ENCODE data around the gene KRTAP21-3.
"Not testable (repeated sequence)": the region's sequence is repeated elsewhere in the genome, so short reads cannot be mapped to it uniquely, and the experiment has no call there.

Gene KRTAP21-3, protein sequence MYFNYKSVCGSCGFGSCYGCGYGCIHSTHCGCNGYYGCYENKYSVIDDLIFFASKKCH

DNA sequence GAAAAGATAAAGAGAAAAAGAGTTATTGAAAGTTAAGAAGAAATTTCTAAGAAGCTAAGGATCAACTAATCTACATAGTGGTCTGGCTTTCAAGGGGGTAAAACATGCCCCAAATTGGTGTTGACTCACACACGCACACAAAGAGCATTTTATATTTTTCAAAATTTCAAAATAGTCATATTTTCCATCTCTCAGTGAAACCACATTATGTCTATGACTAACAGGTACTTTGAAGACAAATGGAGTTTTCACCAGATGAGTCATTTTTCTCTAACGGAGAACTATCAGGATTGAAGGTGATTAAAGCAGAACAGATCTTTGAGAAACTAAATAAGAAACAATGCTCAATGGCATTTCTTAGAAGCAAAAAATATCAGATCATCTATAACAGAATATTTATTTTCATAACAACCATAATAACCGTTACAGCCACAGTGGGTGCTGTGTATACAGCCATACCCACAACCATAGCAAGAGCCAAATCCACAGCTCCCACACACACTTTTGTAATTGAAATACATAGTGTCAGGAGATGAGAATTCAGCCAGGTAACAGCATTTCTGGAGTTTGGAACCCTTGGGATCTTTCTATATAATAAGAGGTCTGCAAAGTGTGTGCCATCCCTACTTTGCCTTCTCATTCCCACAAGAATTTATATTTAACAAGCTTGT, at the start of gene KRTAP21-3:
Gene KRTAP21-3 (minus strand): TSS at position 539 of the 671 bp plus-strand sequence. CDS start 18 bp downstream, at position 521.
- DNase-seq: no peak

- DNase-seq: no peak
Measured at GRCh38 chr21:30760776-30761175, 42.2 kb upstream of the KRTAP21-3 start.

DNA sequence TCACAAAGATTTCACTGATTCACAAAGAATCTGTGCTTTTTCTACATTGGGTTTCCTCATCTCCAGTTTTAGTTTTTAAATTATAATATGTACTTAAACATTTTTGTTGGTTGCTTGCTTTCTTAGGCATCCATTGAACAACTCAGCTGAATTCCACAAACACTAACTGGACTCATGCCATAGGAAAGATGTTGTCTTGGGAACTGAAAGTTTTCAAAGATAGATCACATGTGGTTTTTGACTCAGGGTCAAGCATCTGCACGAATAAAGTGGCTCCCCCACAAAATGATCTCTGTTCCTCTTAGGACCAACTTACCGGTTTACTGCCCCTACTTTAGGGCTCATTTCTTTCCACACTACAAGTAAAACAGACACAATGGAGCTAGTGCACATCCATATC, 39.7 kb upstream of the KRTAP21-3 start:
- no peak for DNase-seq

DNA sequence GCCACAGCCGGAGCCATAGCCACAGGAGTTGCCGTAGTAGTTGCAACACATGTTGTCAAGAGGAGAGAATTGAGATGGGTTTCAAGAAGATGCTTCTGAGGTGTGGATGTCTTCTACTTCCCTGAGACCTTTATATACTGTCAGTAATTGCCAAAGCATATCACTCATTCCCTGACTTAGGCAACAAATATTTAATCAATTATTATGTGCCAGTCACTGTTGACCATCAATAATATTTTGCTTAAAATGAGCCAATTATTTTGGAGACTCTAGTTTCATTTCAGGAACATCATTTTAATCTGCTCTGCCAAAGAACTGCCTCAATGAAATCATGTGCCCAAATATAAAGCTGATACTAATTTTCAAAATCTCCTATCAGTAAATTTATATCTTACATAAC, 36.8 kb upstream of the KRTAP21-3 start, which contains the start of gene KRTAP21-1:
Gene KRTAP21-1 (minus strand): TSS at position 101 of the 400 bp plus-strand sequence. CDS start 50 bp downstream, at position 51.
- not testable (repeated sequence) for DNase-seq

- no peak for DNase-seq
Measured at GRCh38 chr21:30747159-30747558, 28.6 kb upstream of the KRTAP21-3 start, which contains the start of gene KRTAP21-2. KRTAP21-2 (minus strand) TSS chr21:30747259; CDS start chr21:30747202, 57 bp downstream.

GRCh38 chr21:30740462-30740861, 21.9 kb upstream of the KRTAP21-3 start:
- no peak for DNase-seq

GRCh38 chr21:30733026-30733425, 14.4 kb upstream of the KRTAP21-3 start:
- DNase-seq: no peak

DNA sequence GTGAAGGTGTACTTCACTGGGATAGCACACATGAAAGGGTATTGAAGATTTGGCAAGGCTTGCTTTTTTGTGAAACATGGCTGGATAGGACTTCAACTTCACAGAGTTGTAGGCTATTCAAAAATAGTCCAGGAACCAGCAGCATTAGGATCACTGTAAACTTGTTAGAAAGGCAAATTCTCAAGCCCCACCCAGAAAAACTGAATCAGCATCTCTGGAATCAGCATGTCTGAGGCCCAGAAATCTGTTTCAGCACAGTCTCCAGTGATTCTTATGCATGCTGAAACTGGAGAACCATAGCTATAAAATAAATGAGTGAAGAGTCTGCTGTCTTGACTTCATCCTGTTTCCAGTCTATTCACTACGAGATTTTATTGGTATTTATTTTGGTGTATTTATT, 8.1 kb upstream of the KRTAP21-3 start:
- DNase-seq: no peak

GRCh38 chr21:30719401-30719800, 824 bp upstream of the KRTAP21-3 start:
- no peak for DNase-seq

DNA sequence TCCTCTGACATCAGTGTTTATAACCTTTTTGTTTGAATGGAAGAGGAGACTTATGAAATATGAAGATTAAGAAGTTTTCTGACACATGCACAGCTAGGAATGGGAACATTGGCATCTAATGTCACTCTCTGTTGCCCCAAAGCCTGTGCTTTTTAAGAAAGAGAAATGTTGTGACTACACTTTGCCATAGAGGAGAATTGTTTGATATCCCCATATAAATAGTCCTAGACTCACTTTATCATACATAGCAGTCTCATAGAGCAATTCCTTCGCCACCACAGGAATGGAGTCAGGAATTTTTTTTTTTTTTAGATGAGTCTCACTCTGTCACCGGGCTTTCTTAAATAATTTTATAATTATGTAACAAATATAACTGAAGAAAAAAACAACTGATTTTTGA, 1.5 kb downstream of the KRTAP21-3 start:
- no peak for DNase-seq

DNA sequence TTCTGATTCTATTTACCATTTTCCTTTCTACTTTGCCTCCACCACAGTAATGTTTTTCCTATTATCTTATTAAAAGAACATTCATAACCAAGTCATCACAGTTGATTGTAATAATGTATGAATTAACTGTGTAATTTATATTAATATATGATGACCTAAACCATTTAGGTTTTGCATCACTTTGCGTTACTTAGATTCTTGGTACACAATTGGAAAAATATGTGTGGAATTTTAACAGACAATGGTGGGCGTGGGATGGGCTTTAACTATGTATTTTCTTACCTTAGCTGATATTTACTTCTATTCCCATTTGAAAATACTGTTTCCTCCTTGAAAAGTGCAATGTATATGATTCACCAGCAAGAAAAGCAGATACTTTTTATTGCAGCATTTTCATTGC, 3.6 kb downstream of the KRTAP21-3 start:
- no peak for DNase-seq

DNA sequence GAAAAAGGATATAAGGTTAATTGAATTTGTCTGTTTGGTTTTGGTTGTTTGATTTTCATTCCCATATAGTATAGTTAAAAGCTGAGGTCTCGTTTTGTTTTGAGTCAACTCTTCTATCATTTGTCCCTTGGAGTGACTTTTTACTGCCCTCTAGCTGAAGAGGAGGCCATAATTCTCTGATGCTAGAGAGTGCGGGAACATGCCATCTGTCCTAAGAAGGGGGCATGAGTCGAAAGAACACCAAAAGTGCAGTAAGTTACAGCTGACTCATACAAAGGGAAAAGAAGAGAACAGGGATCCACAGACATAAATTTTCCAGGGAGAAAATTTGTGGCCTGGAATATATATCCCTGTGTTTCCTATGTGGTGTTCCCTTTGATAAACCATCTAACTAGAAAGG, 4.1 kb downstream of the KRTAP21-3 start:
- DNase-seq: no peak

DNA sequence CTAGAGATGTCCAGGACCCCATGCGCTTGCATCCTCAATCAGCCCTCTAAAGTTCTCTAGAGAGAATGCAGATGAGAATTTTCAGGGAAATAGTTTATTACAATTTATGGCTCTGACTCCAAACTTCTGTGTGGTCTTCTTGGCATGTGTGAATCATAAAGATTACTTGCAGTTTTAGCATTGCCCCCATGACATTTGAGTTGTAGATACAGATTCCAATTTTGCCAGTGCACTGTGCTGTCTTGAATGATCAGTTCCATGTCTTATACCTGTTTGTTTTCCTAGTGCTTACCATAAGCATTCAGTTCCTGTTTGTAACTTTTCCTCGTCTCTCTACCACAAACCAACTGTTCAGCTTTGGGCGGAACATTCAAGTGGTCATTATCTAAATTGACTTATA, 4.8 kb downstream of the KRTAP21-3 start:
- DNase-seq: no peak

- DNase-seq: no peak
Measured at GRCh38 chr21:30710499-30710898, 8.1 kb downstream of the KRTAP21-3 start.

DNA sequence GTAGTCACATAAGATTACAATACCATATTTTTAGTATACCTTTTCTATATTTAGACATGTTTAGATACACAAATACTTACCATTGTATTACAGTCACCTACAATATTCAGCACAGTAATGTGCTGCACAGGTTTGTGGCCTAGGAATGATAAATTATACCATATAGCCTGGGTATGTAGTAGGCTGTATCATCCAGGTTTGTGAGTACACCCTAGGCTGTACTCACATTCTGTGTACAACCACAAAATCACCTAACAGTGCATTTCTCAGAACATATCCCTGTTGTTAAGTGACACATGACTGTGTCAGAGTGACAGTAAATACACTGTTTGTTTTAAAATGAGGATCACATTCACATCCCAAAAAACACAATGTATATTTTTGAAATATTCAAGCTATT, 11.2 kb downstream of the KRTAP21-3 start:
- no peak for DNase-seq

- DNase-seq: no peak
Measured at GRCh38 chr21:30695956-30696355, 22.6 kb downstream of the KRTAP21-3 start.

DNA sequence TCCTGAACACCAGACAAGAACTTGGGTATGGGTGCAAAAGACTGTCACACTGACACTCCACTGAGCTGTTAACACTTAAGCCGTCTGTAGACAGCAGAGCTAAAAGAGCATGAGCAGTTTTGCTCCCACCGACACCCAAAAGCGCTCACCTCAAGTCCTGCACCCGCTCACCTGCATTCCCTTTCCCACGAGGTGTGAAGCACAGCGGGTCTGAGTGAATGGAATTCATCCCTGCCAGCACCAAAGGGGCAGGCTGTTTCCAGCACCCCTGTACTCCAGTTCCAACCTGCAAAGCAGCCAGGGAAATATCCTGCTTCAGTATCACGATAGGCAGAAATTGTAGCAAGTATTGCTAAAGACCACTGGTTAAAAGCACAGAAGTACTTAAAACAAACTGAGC, 28.8 kb downstream of the KRTAP21-3 start:
- no peak for DNase-seq

DNA sequence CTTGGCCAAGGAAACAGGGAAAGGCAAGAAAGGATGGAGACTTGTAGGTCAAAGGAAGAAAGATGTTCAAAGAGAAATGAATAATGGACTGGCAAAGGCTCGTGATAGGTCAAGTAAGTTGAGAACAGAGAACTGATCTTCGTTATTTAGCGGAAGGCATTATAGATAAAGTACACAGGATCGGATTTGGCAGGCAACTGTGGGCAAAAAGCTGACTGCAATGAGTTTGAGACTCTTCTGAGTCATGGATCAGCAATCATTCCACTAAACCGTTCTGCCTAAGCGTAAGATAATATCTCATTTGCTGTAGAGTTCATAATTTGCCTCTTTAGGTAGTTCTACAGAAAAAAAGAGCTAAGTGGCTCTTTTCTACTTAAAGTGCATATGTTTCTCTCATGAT, 34.1 kb downstream of the KRTAP21-3 start:
- DNase-seq: no peak

DNA sequence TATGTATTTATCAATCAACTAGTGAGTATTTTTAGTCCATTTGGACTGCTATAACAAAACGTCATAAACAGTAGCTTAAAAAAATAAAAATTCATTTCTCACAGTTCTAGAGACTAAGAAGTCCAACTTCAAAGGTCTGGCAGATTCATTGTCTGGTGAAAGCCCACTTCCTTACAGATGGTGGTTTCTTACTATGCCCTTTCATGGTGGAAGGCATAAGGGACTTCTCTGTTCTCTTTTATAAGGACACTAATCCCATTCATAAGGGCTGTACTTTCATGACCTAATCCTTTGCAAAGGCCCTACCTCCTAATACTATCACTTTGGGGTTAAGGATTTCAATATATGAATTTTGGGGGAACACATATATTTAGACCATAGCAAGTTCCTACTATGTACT, 38.0 kb downstream of the KRTAP21-3 start:
- no peak for DNase-seq

DNA sequence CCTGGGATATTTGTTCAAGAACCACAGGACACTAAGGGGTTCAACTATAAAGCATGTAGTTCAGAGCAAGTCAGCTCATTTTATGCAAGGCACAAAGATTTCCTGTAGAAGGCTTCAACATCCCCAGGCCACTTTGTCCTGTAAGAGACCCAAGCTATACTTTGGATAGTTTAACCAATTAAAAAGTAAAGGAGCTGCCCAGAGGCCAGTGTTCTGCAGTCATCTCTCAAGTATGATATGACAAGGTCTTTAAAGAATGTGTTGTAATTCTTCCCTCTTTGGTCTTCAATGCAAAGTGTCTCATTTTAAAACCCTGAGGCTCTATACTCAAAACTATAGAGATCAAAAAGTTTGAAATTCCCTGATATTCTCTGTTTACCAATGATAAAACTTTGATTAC, 41.8 kb downstream of the KRTAP21-3 start:
- no peak for DNase-seq

- DNase-seq: no peak
Measured at GRCh38 chr21:30674312-30674711, 44.3 kb downstream of the KRTAP21-3 start.

GRCh38 chr21:30672985-30673650, 45.5 kb downstream of the KRTAP21-3 start:
- DNase-seq: no peak

DNA sequence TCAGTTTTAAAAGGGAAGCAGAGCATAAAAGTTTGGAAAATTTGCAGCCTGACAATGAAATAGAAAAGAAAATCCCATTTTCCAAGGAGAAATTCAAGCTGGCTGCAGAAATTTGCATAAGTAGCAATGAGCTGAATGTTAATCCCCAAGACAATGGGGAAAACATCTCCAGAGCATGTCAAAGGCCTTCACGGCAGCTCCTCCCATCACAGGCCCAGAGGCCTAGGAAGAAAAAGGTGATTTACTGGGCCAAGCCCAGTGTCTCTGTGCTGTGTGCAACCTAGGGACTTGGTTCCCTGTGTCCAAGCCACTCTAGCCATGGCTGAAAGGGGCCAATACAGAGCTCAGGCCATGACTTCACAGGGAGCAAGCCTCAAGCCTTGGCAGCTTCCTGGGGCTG, 49.8 kb downstream of the KRTAP21-3 start:
- no peak for DNase-seq

Data from NCI-H1436 treated with DMSO at 0.1 percent for 48 hours (cell line).